Measurements from ENCODE around the gene SKI. TPM values are rescaled to one million over a fixed set of nuclear protein-coding genes. Genes with fewer than 3 reads are reported as not detected.

The SKI gene
- total RNA-seq, 1 experiment from 2014 or later = 89.5 TPM

DNA sequence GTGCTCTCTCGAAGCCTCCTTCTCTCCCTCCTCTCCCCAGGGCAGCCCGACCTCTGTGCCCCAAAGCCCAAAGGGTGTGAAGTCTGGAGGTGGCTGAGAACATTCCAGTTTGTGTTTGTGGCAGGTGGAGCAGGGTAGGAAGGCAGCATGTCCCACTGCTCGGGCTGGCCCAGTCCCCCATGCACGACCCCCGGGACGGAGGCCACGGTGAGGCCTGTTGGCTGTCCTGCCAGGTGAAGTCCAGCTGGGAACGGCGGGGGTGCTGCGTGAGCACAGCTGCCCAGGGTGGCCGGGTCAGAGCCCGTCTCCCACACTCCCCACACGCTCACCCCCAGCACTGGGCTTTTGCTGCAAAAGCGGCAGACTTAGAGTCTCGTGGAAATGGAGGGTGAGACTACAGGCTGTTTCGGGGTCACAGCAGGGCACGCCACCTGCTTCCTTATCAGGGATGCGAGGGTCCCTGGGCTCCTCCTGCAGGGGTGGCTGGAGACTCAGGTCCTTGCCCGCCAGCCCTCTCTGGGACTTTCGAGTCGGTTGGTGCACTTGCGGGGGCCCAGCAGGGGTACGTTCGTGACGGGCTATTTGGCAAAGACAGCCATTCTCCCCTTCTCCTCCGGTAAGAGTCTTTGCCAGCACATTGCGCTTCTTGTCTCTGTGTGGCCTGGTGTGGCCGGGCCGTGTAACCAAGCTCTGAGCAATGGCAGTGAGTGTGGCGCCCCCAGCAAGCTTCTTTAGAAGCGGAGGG, 123.0 kb downstream of the SKI start:
- Histone ChIP-seq H3K9ac (ENCODE audit: extremely low read depth, insufficient read length, low read length) (no peak overlapping the region), H3K4me1 (ENCODE audit: insufficient read depth, low read length) (no peaks in the 10 kb centered on the region)

More for the DNA sequence above, 123.0 kb downstream of the SKI start:
- no peak overlapping the region for H3K56ac ChIP-seq (ENCODE audit: insufficient read length, low read depth, low read length)
- H2BK15ac ChIP-seq (ENCODE audit: low read depth, low read length) = no peak overlapping the region
- no peak overlapping the region for H4K5ac ChIP-seq (ENCODE audit: insufficient read length, low read depth, low read length)
- H3K27ac ChIP-seq (ENCODE audit: insufficient read length, low read depth, low read length) = no peak overlapping the region
- H3K4ac ChIP-seq (ENCODE audit: low read depth, low read length) = no peak overlapping the region
- no peak overlapping the region for H3K23ac ChIP-seq (ENCODE audit: insufficient read length, low read depth, low read length)
- H4K91ac ChIP-seq (ENCODE audit: insufficient read length, low read depth, low read length) = no peak overlapping the region
- H2BK120ac ChIP-seq (ENCODE audit: low read depth, low read length, poor library complexity, severe bottlenecking) = no peak overlapping the region
- Mint-ChIP-seq H3K4me3 (no peak overlapping the region), H3K4me1 (peaks cover 0 to 9% of the 10 kb centered on the region in 2 experiments; a peak in 1 of 4 replicates), H3K36me3 (ENCODE audit: insufficient read depth in 1 of 3, low read depth in 3 of 3) (no peaks in the 10 kb centered on the region), H3K27ac (no peak overlapping the region; a peak in 1 of 7 replicates), H3K9me3 (no peaks in the 10 kb centered on the region), H3K27me3 (ENCODE audit: low read depth) (no peaks in the 10 kb centered on the region)
- no peak overlapping the region for H3K18ac ChIP-seq (ENCODE audit: insufficient read length, low read depth, low read length)
- WGBS (ENCODE audit: extremely low coverage, insufficient read length, low lambda C conversion rate) = no CpG with 5 or more reads among the region's 31 CpGs
- no peaks in the 10 kb centered on the region for H4K20me1 ChIP-seq (ENCODE audit: control insufficient read depth, insufficient read depth, insufficient read length)
- no peaks in the 10 kb centered on the region for H3K9me3 ChIP-seq (ENCODE audit: control insufficient read depth, low read depth, low read length)
- no peaks in the 10 kb centered on the region for H3K79me1 ChIP-seq (ENCODE audit: insufficient read depth, low read depth, low read length, poor library complexity, severe bottlenecking)
- TF ChIP-seq, protein P1, sequence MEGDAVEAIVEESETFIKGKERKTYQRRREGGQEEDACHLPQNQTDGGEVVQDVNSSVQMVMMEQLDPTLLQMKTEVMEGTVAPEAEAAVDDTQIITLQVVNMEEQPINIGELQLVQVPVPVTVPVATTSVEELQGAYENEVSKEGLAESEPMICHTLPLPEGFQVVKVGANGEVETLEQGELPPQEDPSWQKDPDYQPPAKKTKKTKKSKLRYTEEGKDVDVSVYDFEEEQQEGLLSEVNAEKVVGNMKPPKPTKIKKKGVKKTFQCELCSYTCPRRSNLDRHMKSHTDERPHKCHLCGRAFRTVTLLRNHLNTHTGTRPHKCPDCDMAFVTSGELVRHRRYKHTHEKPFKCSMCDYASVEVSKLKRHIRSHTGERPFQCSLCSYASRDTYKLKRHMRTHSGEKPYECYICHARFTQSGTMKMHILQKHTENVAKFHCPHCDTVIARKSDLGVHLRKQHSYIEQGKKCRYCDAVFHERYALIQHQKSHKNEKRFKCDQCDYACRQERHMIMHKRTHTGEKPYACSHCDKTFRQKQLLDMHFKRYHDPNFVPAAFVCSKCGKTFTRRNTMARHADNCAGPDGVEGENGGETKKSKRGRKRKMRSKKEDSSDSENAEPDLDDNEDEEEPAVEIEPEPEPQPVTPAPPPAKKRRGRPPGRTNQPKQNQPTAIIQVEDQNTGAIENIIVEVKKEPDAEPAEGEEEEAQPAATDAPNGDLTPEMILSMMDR (conservative IDR thresholded peaks at IDR 0.05) = no peak
- no peak overlapping the region; the same call in 1 of the 2 replicates for H3K14ac ChIP-seq (ENCODE audit: insufficient read depth, low read length)
- no peak overlapping the region for H3K4me2 ChIP-seq (ENCODE audit: insufficient read depth, insufficient read length, low read length)
- no peak overlapping the region for H3T11ph ChIP-seq (ENCODE audit: low read length)
- no peak overlapping the region for H2AK5ac ChIP-seq (ENCODE audit: insufficient read length, low read length)
- no peak for DNase-seq
- H3K27me3 ChIP-seq (ENCODE audit: insufficient read depth, low read length) = no peaks in the 10 kb centered on the region
- no peaks in the 10 kb centered on the region for H3K79me2 ChIP-seq (ENCODE audit: insufficient read depth, low read length)
- no peak overlapping the region for H4K8ac ChIP-seq (replicated peaks; ENCODE audit: insufficient read length, low read depth, low read length)
- H2BK20ac ChIP-seq (ENCODE audit: low read depth, low read length, poor library complexity, severe bottlenecking) = no peak overlapping the region
- H2AFZ ChIP-seq (ENCODE audit: low read length) = no peak overlapping the region
- no peak overlapping the region for H2BK12ac ChIP-seq (ENCODE audit: insufficient read length, low read depth, low read length)
- no peak overlapping the region for H2BK5ac ChIP-seq (ENCODE audit: insufficient read length, low read length)
- no peaks in the 10 kb centered on the region for H3K23me2 ChIP-seq (ENCODE audit: insufficient read length, low read depth, low read length, poor library complexity, severe bottlenecking)
